ENCODE results near the gene LIPC.

Gene LIPC

DNA sequence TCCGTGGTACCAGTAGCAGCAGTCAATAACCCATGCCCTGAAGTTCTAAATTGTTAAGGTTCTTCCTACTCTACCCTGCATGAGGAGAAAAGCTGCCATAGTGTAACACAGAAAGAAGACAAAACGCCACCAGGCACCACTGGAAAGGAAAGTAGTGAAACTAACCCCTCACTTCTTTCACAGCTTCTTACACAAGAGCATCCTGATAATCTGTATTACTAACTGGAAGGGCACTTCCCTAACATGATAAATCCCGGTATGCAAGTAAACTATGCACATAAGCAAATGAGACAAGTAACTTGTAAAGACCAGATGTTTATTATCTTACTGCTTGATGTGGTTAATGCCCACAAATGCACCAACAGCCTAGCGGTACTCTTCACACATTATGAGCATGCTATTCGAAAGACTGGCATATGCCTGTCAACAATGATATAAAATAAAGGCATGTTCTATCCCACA, 176.4 kb downstream of the LIPC start:
- Histone ChIP-seq H3K4me3 (ENCODE audit: low read length) (no peak overlapping the region), H3K27ac (ENCODE audit: low read length) (no peak overlapping the region), H3K9me3 (ENCODE audit: insufficient read depth, low read depth, low read length) (no peaks in the 10 kb centered on the region), H3K9ac (ENCODE audit: low read depth, low read length) (no peak overlapping the region), H3K36me3 (ENCODE audit: insufficient read depth, low read depth, low read length) (peaks cover 31% of the 10 kb centered on the region), H3K27me3 (ENCODE audit: insufficient read depth, low read length) (no peaks in the 10 kb centered on the region), H3K4me1 (ENCODE audit: insufficient read depth, low read length) (peaks cover 6% of the 10 kb centered on the region; the same call in 1 of the 2 replicates)

DNA sequence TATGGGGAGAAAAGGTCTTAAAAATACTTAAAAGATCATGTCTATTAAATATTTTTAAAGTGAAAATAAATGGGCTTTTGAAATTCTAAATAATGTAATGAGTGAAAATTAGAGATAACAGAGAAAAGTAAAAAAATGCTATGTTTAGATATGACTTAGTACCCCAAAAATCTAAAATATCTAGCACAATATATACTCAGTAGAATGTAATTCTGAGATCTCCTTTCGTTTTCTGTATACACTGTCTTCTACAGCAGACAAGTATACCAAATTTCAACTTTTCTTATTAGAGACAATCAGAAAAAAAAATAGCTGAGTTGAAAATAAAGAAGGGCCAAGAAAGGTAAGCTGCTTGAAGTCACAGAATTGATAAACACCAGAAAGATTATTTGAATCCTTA, 176.9 kb downstream of the LIPC start:
- H3K9me3 ChIP-seq (ENCODE audit: insufficient read depth, low read depth, low read length), result no peaks in the 10 kb centered on the region
- peaks cover 26% of the 10 kb centered on the region for H3K36me3 ChIP-seq (ENCODE audit: insufficient read depth, low read depth, low read length)

DNA sequence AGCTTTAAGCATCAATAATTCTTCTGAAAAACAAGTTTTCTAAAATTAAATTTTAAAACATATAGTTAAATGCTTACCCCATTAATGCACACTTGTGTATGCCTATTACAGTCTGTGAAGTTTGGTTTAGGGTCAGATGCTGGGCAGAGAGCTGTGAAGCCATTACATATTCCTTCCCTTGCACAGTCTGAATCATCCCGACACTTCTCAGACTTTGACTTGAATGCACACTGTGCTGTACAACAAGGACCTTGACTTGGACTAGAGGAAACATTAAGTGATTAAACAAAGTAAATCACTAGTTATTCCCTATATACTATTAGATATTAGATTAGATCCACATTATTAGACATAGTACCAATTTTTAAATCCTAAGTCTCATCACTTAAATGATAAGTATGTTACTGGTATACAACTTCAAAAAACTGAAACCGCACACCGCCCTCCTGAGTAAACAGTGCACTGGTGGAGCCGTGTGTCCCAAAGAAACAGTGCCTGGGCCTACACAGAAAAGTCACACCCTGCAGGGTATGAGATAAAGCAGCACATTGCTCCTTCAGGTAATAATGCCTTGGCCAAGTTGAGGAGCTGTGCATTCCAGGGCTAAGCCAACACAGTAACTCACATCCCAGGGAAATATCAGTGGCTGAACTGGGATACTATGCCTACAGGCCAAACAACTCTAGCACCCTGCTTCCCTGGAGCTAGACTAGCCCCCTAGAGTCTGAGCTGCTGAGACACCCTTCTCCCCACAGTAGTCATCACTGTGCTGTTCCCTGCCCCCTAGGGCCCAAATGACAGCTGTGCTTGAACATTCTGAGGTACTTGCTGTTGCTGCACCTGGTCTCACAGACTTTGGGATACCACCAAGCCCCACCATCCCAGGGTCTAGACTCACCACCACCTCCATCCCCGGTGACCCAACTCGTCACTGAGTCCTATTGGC, 180.2 kb downstream of the LIPC start:
- peaks cover 6% of the 10 kb centered on the region; the same call in 1 of the 2 replicates for H3K9me3 ChIP-seq (ENCODE audit: insufficient read depth, low read depth, low read length)
- H3K4me3 ChIP-seq (ENCODE audit: low read length), result no peak overlapping the region
- no peaks in the 10 kb centered on the region; the same call in 1 of the 2 replicates for H3K4me1 ChIP-seq (ENCODE audit: insufficient read depth, low read length)
- H3K36me3 ChIP-seq (ENCODE audit: insufficient read depth, low read depth, low read length), result peaks cover 27% of the 10 kb centered on the region
- H3K27me3 ChIP-seq (ENCODE audit: insufficient read depth, low read length), result no peaks in the 10 kb centered on the region
- no peak overlapping the region for H3K27ac ChIP-seq (ENCODE audit: low read length)
- no peak overlapping the region for H3K9ac ChIP-seq (ENCODE audit: low read depth, low read length)

More for the DNA sequence above, 176.9 kb downstream of the LIPC start:
- Histone ChIP-seq H3K27ac (ENCODE audit: low read length) (no peak overlapping the region), H3K9ac (ENCODE audit: low read depth, low read length) (no peak overlapping the region), H3K4me3 (ENCODE audit: low read length) (no peak overlapping the region), H3K27me3 (ENCODE audit: insufficient read depth, low read length) (no peaks in the 10 kb centered on the region), H3K4me1 (ENCODE audit: insufficient read depth, low read length) (peaks cover 6% of the 10 kb centered on the region; the same call in 1 of the 2 replicates)

DNA sequence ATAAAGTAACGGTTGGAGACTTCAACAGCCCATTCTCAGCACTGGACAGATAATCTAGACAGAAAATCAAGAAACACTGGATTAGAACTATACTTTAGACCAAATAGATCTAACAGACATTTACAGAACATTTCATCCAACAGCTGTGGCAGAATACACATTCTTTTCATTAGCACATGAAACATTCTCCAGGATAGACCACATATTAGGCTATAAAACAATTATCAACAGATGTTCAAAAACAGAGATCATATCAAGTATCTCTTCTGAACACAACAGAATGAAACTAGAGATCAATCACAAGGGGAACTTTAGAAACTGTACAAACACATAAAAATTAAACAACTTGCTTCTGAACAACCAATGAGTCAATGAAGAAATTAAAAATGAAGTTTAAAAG, 184.4 kb downstream of the LIPC start:
- H3K36me3 ChIP-seq (ENCODE audit: insufficient read depth, low read depth, low read length), result peaks cover 17% of the 10 kb centered on the region; the same call in 1 of the 2 replicates

More for the DNA sequence above, 184.4 kb downstream of the LIPC start:
- no peak overlapping the region for H3K9ac ChIP-seq (ENCODE audit: low read depth, low read length)
- H3K27ac ChIP-seq (ENCODE audit: low read length), result no peak overlapping the region
- no peaks in the 10 kb centered on the region for H3K27me3 ChIP-seq (ENCODE audit: insufficient read depth, low read length)
- no peak overlapping the region for H3K4me3 ChIP-seq (ENCODE audit: low read length)
- peaks cover 6% of the 10 kb centered on the region; the same call in 1 of the 2 replicates for H3K9me3 ChIP-seq (ENCODE audit: insufficient read depth, low read depth, low read length)
- no peaks in the 10 kb centered on the region for H3K4me1 ChIP-seq (ENCODE audit: insufficient read depth, low read length)
